CD8-positive, alpha-beta memory T cell (primary cell): Measurements from ENCODE around the gene ALKBH3. TPM values are rescaled to one million over a fixed set of nuclear protein-coding genes. Genes with fewer than 3 reads are reported as not detected.

Source experiments
- CTCF ChIA-PET: fragments of 350-600 bp; sonication (Branson Sonifier 250); formaldehyde crosslinking; loops from one replicate; lab custom pipeline; 2021; ENCODE audit warnings: antibody characterized with exemption; lab: Charles Lee
- POLR2A ChIA-PET: fragments of 350-600 bp; sonication (Branson Sonifier 250); formaldehyde crosslinking; loops from one replicate; lab custom pipeline; 2021; ENCODE audit warnings: antibody characterized with exemption; lab: Charles Lee
- DNase-seq, 5 donors: peaks; one replicate each; pipeline versions ENCODE4 v3.0.0 to v3.0.0-alpha.2; 2020 to 2022; ENCODE audit warnings: mixed read lengths in 1 of 5
- H3K27ac ChIP-seq: one replicate; pipeline ENCODE4 v1.7.0; 2013; ENCODE audit warnings: low read depth, mild to moderate bottlenecking, low read length, moderate library complexity
- H3K27me3 ChIP-seq: 2 replicates; pipeline ENCODE4 v1.7.0; 2013; ENCODE audit warnings: low read length, mild to moderate bottlenecking; ENCODE audit not compliant: insufficient read depth, poor library complexity, severe bottlenecking
- H3K36me3 ChIP-seq: 2 replicates; pipeline ENCODE4 v1.7.0; 2013; ENCODE audit warnings: mild to moderate bottlenecking, low read length, moderate library complexity; ENCODE audit not compliant: insufficient read depth
- H3K4me1 ChIP-seq: 2 replicates; pipeline ENCODE4 v1.7.0; 2013; ENCODE audit warnings: mild to moderate bottlenecking, low read length, moderate library complexity; ENCODE audit not compliant: insufficient read depth
- H3K4me3 ChIP-seq: 2 replicates; pipeline ENCODE4 v1.7.0; 2013; ENCODE audit warnings: mild to moderate bottlenecking, low read length
- H3K9me3 ChIP-seq: 2 replicates; pipeline ENCODE4 v1.7.0; 2013; ENCODE audit warnings: mild to moderate bottlenecking, low read length
- H3K27ac Mint-ChIP-seq, 8 donors: one replicate each; pipeline ENCODE4 v1.8.0; 2020 to 2021; ENCODE audit warnings: mixed read lengths in 8 of 8, mild to moderate bottlenecking in 6 of 8, inconsistent platforms in 3 of 8, moderate library complexity in 3 of 8
- H3K27me3 Mint-ChIP-seq, 2 donors: one replicate each; pipeline ENCODE4 v1.8.0; 2020 to 2021; ENCODE audit warnings: mixed read lengths in 2 of 2, mild to moderate bottlenecking in 1 of 2, moderate library complexity in 1 of 2
- H3K36me3 Mint-ChIP-seq, 3 donors: one replicate each; pipeline ENCODE4 v1.8.0; 2020 to 2021; ENCODE audit warnings: mixed read lengths in 3 of 3, inconsistent platforms in 1 of 3, mild to moderate bottlenecking in 1 of 3
- H3K4me1 Mint-ChIP-seq, 3 donors: one replicate each; pipeline ENCODE4 v1.8.0; 2020 to 2021; ENCODE audit warnings: mixed read lengths in 3 of 3, inconsistent platforms in 1 of 3, mild to moderate bottlenecking in 1 of 3
- H3K4me3 Mint-ChIP-seq, 7 donors: one replicate each; pipeline ENCODE4 v1.8.0; 2020 to 2021; ENCODE audit warnings: mixed read lengths in 7 of 7, mild to moderate bottlenecking in 6 of 7, moderate library complexity in 4 of 7, inconsistent platforms in 2 of 7
- H3K9me3 Mint-ChIP-seq, 5 donors: one replicate each; pipeline ENCODE4 v1.8.0; 2020 to 2022; ENCODE audit warnings: mixed read lengths in 5 of 5, mild to moderate bottlenecking in 3 of 5, moderate library complexity in 2 of 5, inconsistent platforms in 1 of 5
- polyA plus RNA-seq: library from polyadenylated mRNA; unstranded; fragments of 300-500 nt; fragmentation: Illumina TruSeq; gene quantifications from one replicate; pipeline ENCODE4 v1.2.3, GENCODE V29; 2021
- total RNA-seq, 2 experiments: library from RNA; stranded (reverse); gene quantifications; one replicate each; pipeline ENCODE4 v1.2.3, GENCODE V29; 2021

ALKBH3 gene
- total RNA-seq (10 to 100 TPM; 51.1 to 51.5 TPM), polyA plus RNA-seq (38.3 TPM)

DNA sequence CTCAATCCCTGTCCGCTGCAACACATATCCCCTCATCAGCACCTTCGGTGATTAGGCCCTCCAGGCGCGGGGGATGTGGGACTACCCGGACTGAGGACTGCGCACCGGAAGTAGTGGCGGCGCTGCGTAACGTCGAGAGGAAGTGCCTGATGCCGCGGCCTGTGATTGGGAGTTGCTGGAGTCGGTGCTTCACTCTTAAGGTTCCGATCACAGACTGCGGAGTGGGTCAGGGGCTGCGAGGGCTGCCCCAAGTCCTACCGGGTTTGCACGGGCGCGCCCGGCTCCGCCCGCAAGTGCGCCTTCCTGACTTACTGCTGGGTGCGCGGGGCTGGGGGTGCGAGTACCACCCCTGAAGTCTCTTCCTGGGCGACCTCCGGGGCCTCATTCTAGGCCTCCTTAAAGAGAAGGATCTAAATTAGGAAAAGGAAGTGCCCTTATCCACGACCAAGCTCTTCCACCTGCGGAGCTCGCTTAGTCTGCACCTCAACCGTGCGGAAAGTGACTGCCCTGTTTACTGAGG, at the start of gene ALKBH3:
ALKBH3 (plus strand) TSS at position 192 of the 520 bp plus-strand sequence. CDS start 1,822 bp downstream, outside the sequence.
- Histone ChIP-seq H3K9me3 (no peaks in the 10 kb centered on the region), H3K36me3 (peaks cover 22% of the 10 kb centered on the region), H3K27ac (peak within 1 kb of the TSS; percentile 52), H3K4me3 (peak within 1 kb of the TSS; percentile 71), H3K27me3 (no peaks in the 10 kb centered on the region), H3K4me1 (peaks cover 18% of the 10 kb centered on the region)
- H3K9me3 Mint-ChIP-seq: peaks cover 0 to 3% (median 3%) of the 10 kb centered on the region in 5 donors
- peak within 1 kb of the TSS; percentile 87 to 99 (median 94) for H3K4me3 Mint-ChIP-seq
- H3K27me3 Mint-ChIP-seq: peaks cover 8 to 26% of the 10 kb centered on the region in 2 donors
- ChIA-PET POLR2A (interaction anchor here (0.7 to 1.0 kb wide), 2 partner anchors 11 to 200 kb away, joined by 3 read pairs; partner anchors contain the start of gene HSD17B12), CTCF (interaction anchor here (1.5 kb wide), 1 partner anchor 11 kb away, joined by 5 read pairs; no protein-coding TSS in a partner anchor)
- H3K27ac Mint-ChIP-seq: peak within 1 kb of the TSS; percentile 84 to 97 (median 92)
- peaks cover 30 to 41% (median 31%) of the 10 kb centered on the region in 3 donors for H3K4me1 Mint-ChIP-seq
- peaks cover 10 to 43% (median 18%) of the 10 kb centered on the region in 3 donors for H3K36me3 Mint-ChIP-seq
- peak; percentile 83 to 95 (median 85) for DNase-seq

DNA sequence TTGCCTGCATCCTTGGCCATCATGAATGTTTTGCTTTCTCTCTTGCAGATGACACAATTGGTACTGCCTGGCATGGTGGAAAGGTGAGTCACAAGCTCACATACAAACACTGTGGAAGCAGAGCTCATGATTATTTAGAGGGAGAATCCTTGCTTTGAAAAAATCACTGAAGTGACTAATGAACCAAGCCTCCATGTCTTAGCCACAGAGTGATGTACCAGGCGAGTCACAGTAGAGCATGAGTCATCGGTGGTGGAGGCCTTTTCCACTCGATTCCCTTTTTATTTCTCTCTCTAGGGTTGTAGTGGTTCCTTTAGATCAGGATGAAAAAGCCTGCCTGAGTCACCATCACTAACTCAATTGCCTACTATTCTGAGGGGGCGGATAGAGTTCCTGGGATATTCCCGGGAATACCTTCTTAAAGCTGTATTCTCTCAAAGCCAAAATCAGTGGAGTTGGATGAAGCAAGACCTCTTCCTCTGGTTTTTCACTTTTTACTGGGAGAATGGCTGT, 49.6 kb upstream of the ALKBH3 start:
- no peak overlapping the region for H3K27ac ChIP-seq
- DNase-seq: no peak
- no peaks in the 10 kb centered on the region for H3K9me3 ChIP-seq
- Mint-ChIP-seq H3K4me1 (no peaks in the 10 kb centered on the region), H3K27me3 (no peaks in the 10 kb centered on the region), H3K27ac (no peak overlapping the region), H3K9me3 (no peaks in the 10 kb centered on the region), H3K4me3 (no peak overlapping the region), H3K36me3 (peaks cover 0 to 17% (median 2%) of the 10 kb centered on the region in 3 donors)
- ChIA-PET CTCF (no interaction called here), POLR2A (no interaction called here)
- H3K36me3 ChIP-seq: no peaks in the 10 kb centered on the region
- H3K4me1 ChIP-seq: no peaks in the 10 kb centered on the region
- H3K27me3 ChIP-seq: no peaks in the 10 kb centered on the region
- H3K4me3 ChIP-seq: no peak overlapping the region

DNA sequence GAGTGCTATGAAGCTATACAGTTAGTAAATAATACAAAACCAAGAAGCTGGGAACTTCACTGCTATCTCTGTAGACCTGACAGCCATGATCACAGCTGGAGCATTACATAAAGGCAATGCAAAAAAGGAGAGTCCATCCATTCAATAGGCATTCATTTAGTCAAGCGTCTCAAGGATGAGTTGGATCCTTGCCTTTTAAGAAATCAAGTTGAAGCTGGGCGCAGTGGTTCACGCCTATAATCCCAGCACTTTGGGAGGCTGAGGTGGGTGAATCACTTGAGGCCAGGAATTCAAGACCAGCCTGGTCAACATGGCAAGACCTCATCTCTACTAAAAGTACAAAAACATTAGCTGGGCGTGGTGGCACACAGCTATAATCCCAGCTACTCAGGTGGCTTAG, 48.1 kb upstream of the ALKBH3 start:
- no peaks in the 10 kb centered on the region for H3K27me3 ChIP-seq
- no peaks in the 10 kb centered on the region for H3K9me3 ChIP-seq
- Mint-ChIP-seq H3K27ac (no peak overlapping the region), H3K27me3 (no peaks in the 10 kb centered on the region), H3K4me3 (no peak overlapping the region), H3K4me1 (no peaks in the 10 kb centered on the region), H3K36me3 (peaks cover 0 to 17% (median 2%) of the 10 kb centered on the region in 3 donors), H3K9me3 (no peaks in the 10 kb centered on the region)
- no peak for DNase-seq
- H3K4me1 ChIP-seq: no peaks in the 10 kb centered on the region
- no peak overlapping the region for H3K27ac ChIP-seq
- ChIA-PET CTCF (interaction anchor here (1.1 to 1.2 kb wide), 2 partner anchors 19 to 21 kb away, joined by 3 read pairs; no protein-coding TSS in a partner anchor), POLR2A (no interaction called here)
- H3K4me3 ChIP-seq: no peak overlapping the region
- H3K36me3 ChIP-seq: no peaks in the 10 kb centered on the region

DNA sequence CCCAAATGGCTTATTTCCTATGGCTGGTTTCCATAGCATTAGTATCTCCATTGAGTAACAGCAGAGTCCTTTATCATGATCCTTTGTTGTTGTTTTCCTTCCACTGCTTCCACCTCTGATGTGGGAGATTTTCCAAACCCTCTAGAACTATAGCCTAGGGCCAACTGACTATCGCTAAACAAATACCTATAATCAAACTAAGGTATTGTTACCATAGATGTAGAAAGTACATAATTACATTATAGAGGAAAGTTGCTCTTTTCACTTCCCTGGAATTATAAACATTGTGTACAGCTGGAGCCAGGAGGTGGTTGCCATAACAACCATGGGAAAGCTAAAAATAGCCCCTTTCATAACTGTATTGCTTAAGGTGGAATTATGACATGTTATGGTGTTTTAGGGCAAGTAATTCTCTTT, 47.0 kb upstream of the ALKBH3 start:
- Mint-ChIP-seq H3K4me1 (no peaks in the 10 kb centered on the region), H3K36me3 (peaks cover 3 to 19% (median 8%) of the 10 kb centered on the region in 3 donors), H3K4me3 (no peak overlapping the region), H3K27ac (no peak overlapping the region), H3K9me3 (no peaks in the 10 kb centered on the region), H3K27me3 (no peaks in the 10 kb centered on the region)
- Histone ChIP-seq H3K27ac (no peak overlapping the region), H3K36me3 (no peaks in the 10 kb centered on the region), H3K4me1 (no peaks in the 10 kb centered on the region), H3K27me3 (no peaks in the 10 kb centered on the region), H3K9me3 (no peaks in the 10 kb centered on the region), H3K4me3 (no peak overlapping the region)
- ChIA-PET POLR2A (interaction anchor here (0.7 kb wide), 1 partner anchor 28 kb away, joined by 3 read pairs; no protein-coding TSS in a partner anchor), CTCF (interaction anchor here (0.9 to 1.2 kb wide), 2 partner anchors 8 to 18 kb away, joined by 3 read pairs; no protein-coding TSS in a partner anchor)
- no peak for DNase-seq

DNA sequence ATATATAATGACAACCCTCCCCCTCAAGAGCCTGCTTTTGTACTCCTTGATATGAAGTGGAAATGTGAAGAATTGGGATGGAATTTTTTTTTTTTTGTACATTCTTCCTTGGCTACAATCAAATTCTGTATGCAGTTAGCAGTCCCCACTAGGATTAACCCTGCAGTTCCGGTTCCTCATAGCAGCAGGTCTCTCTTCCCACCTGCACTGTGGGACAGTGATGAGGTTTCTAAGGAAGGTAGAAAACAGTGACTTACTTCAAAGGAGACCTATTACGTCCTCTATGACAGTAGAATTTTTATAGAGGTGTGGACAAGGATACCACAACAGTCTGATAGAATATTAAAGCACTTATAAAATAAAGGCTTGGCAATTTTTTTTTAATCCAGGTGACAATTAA, 46.3 kb upstream of the ALKBH3 start:
- H3K4me3 ChIP-seq: no peak overlapping the region
- H3K27me3 ChIP-seq: no peaks in the 10 kb centered on the region
- Mint-ChIP-seq H3K4me1 (no peaks in the 10 kb centered on the region), H3K9me3 (no peaks in the 10 kb centered on the region), H3K36me3 (peaks cover 4 to 23% (median 12%) of the 10 kb centered on the region in 3 donors), H3K27me3 (no peaks in the 10 kb centered on the region), H3K4me3 (no peak overlapping the region), H3K27ac (no peak overlapping the region)
- ChIA-PET CTCF (no interaction called here), POLR2A (no interaction called here)
- no peak for DNase-seq
- H3K9me3 ChIP-seq: no peaks in the 10 kb centered on the region
- H3K36me3 ChIP-seq: no peaks in the 10 kb centered on the region
- H3K27ac ChIP-seq: no peak overlapping the region
- no peaks in the 10 kb centered on the region for H3K4me1 ChIP-seq

DNA sequence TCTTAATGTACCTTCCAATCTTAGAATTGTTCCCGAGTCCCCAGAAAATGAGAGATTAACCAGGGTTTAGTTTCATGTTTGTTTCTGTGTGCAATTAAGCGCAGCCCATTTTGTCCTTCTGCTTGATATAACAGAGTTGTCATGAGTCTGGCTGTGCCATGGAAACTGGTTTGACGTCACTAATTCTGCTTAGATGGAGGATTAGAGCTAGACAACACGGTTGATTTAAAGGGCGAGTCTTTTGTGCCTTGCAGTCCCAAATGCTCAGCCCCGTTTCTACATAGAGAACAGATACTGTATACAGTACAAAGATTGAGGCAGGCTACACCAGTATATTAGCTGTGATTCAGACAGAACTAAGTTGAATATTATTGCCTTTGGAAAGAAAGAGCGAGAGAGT, 45.5 kb upstream of the ALKBH3 start:
- no peaks in the 10 kb centered on the region for H3K4me1 Mint-ChIP-seq
- H3K27me3 Mint-ChIP-seq: no peaks in the 10 kb centered on the region
- H3K27me3 ChIP-seq: no peaks in the 10 kb centered on the region
- no peak overlapping the region for H3K4me3 ChIP-seq
- ChIA-PET POLR2A (no interaction called here), CTCF (interaction anchor here (2.0 kb wide), 1 partner anchor 9 kb away, joined by 6 read pairs; no protein-coding TSS in a partner anchor)
- H3K27ac Mint-ChIP-seq: no peak overlapping the region
- H3K27ac ChIP-seq: no peak overlapping the region
- H3K9me3 ChIP-seq: no peaks in the 10 kb centered on the region
- no peak for DNase-seq
- no peaks in the 10 kb centered on the region for H3K36me3 ChIP-seq
- H3K4me3 Mint-ChIP-seq: no peak overlapping the region
- H3K4me1 ChIP-seq: no peaks in the 10 kb centered on the region
- peaks cover 11 to 28% (median 15%) of the 10 kb centered on the region in 3 donors for H3K36me3 Mint-ChIP-seq
- H3K9me3 Mint-ChIP-seq: no peaks in the 10 kb centered on the region

DNA sequence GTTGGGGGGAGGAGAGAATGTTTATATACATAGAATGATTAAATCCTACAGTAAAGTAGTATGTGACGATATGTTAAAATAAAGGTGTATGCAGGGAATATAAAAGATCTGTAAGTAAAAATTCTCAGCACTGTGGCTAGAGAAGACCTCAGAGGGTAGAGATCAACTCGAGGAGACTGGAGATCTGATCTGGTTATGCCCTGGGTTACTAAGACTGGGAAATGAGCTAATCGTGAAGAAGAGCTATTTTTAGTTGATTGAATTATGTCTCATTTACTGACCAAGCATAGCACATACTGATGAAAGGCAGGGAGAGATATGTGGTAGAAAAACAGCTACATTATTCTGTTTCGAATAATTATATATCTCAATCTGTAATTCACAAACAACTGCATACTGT, 42.8 kb upstream of the ALKBH3 start:
- DNase-seq: no peak
- H3K27me3 Mint-ChIP-seq: no peaks in the 10 kb centered on the region
- H3K9me3 ChIP-seq: no peaks in the 10 kb centered on the region
- no peak overlapping the region for H3K4me3 ChIP-seq
- peaks cover 20 to 27% (median 26%) of the 10 kb centered on the region in 3 donors for H3K36me3 Mint-ChIP-seq
- no peak overlapping the region for H3K27ac ChIP-seq
- ChIA-PET POLR2A (no interaction called here), CTCF (interaction anchor here (0.7 kb wide), 1 partner anchor 13 kb away, joined by 3 read pairs; no protein-coding TSS in a partner anchor)
- H3K27me3 ChIP-seq: no peaks in the 10 kb centered on the region
- H3K36me3 ChIP-seq: no peaks in the 10 kb centered on the region
- H3K4me1 Mint-ChIP-seq: no peaks in the 10 kb centered on the region
- H3K4me3 Mint-ChIP-seq: no peak overlapping the region
- no peak overlapping the region for H3K27ac Mint-ChIP-seq
- no peaks in the 10 kb centered on the region for H3K4me1 ChIP-seq
- no peaks in the 10 kb centered on the region for H3K9me3 Mint-ChIP-seq

DNA sequence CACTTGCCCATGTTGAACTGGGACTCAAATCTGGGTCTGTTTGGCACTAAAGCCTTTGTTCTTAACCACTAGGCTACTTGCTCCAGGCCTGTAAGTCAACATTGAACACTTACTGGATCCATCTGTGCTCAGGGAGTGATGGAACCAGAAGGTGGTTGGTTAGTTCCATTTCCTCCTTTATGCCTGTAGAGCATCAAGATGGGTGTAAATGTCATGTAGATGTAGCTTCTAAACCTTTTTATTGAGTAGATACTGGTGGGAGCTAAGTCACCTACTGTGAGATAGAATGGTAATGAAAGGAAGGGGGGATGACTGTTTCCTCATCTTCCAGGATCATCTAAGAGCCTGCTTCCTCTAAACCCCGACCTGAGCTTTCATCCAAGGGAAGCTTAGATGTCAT, 38.6 kb upstream of the ALKBH3 start:
- Mint-ChIP-seq H3K36me3 (peaks cover 23 to 28% (median 26%) of the 10 kb centered on the region in 3 donors), H3K9me3 (no peaks in the 10 kb centered on the region), H3K4me3 (no peak overlapping the region), H3K27me3 (no peaks in the 10 kb centered on the region), H3K4me1 (no peaks in the 10 kb centered on the region), H3K27ac (no peak overlapping the region)
- DNase-seq: no peak
- Histone ChIP-seq H3K4me3 (no peak overlapping the region), H3K4me1 (no peaks in the 10 kb centered on the region), H3K36me3 (no peaks in the 10 kb centered on the region), H3K27me3 (no peaks in the 10 kb centered on the region), H3K9me3 (no peaks in the 10 kb centered on the region), H3K27ac (no peak overlapping the region)
- CTCF ChIA-PET: interaction anchor here (2.2 kb wide), 1 partner anchor 10 kb away, joined by 9 read pairs; no protein-coding TSS in a partner anchor
- POLR2A ChIA-PET: no interaction called here
